GM23248 (cell line): ENCODE results near the gene CCDC32. TPM values are rescaled to one million over a fixed set of nuclear protein-coding genes. Genes with fewer than 3 reads are reported as not detected.

Source experiments
- DNase-seq: peaks from one replicate; pipeline ENCODE4 v3.0.0-alpha.2; 2015
- H2AFZ ChIP-seq: fragments of 200-600 bp; sonication (generic); 2 replicates; pipeline ENCODE4 v1.6.1; 2016; ENCODE audit warnings: antibody characterized with exemption
- H3F3A ChIP-seq: fragments of 200-600 bp; sonication (generic); 2 replicates; pipeline ENCODE4 v1.6.1; 2016; ENCODE audit warnings: mild to moderate bottlenecking, antibody characterized with exemption, mixed run types; ENCODE audit not compliant: insufficient read depth
- H3K27ac ChIP-seq: fragments of 200-600 bp; sonication (generic); 2 replicates; pipeline ENCODE4 v1.5.1; 2016; ENCODE audit warnings: mild to moderate bottlenecking
- H3K27me3 ChIP-seq: fragments of 200-600 bp; sonication (generic); replicated peaks from 2 replicates; pipeline ENCODE4 v1.6.1; 2016; ENCODE audit warnings: mild to moderate bottlenecking; ENCODE audit not compliant: insufficient read depth
- H3K36me3 ChIP-seq: fragments of 200-600 bp; sonication (generic); 2 replicates; pipeline ENCODE4 v1.6.1; 2016; ENCODE audit warnings: low read depth, mild to moderate bottlenecking
- H3K4me1 ChIP-seq: fragments of 200-600 bp; sonication (generic); 2 replicates; pipeline ENCODE4 v1.6.1; 2016; ENCODE audit warnings: mild to moderate bottlenecking; ENCODE audit not compliant: insufficient read depth
- H3K4me2 ChIP-seq: fragments of 200-600 bp; sonication (generic); one replicate; pipeline ENCODE4 v1.6.1; 2016; ENCODE audit warnings: mild to moderate bottlenecking; ENCODE audit not compliant: unreplicated experiment
- H3K4me3 ChIP-seq: fragments of 200-600 bp; sonication (generic); 2 replicates; pipeline ENCODE4 v1.5.1; 2016; ENCODE audit warnings: mild to moderate bottlenecking
- H3K79me2 ChIP-seq: fragments of 200-600 bp; sonication (generic); 2 replicates; pipeline ENCODE4 v1.6.1; 2016; ENCODE audit warnings: mild to moderate bottlenecking; ENCODE audit not compliant: insufficient read depth
- H3K9ac ChIP-seq: fragments of 200-600 bp; sonication (generic); 2 replicates; pipeline ENCODE4 v1.6.1; 2016; ENCODE audit warnings: mild to moderate bottlenecking
- H3K9me2 ChIP-seq: fragments of 200-600 bp; sonication (generic); 2 replicates; pipeline ENCODE4 v1.6.1; 2016; ENCODE audit warnings: mixed run types, mild to moderate bottlenecking, moderate library complexity; ENCODE audit not compliant: insufficient read depth
- H3K9me3 ChIP-seq: fragments of 200-600 bp; sonication (generic); one replicate; pipeline ENCODE4 v1.6.1; 2017; ENCODE audit warnings: low read depth
- H4K20me1 ChIP-seq: fragments of 200-600 bp; sonication (generic); 2 replicates; pipeline ENCODE4 v1.6.0; 2016; ENCODE audit not compliant: insufficient read depth
- EZH2 ChIP-seq: fragments of 200-600 bp; sonication (generic); IDR thresholded peaks from 2 replicates; pipeline ENCODE4 v1.6.1; 2018; ENCODE audit warnings: antibody characterized with exemption, mild to moderate bottlenecking; ENCODE audit not compliant: insufficient read depth, poor library complexity, severe bottlenecking
- EZH2phosphoT487 ChIP-seq: fragments of 200-600 bp; sonication (generic); IDR thresholded peaks from 2 replicates; pipeline ENCODE4 v1.6.1; 2018; ENCODE audit warnings: antibody characterized with exemption, moderate library complexity, mild to moderate bottlenecking, low read depth; ENCODE audit not compliant: insufficient read depth
- whole genome bisulfite sequencing, 2 experiments: methylation state at CpG; one replicate each; pipeline ENCODE4 v1.1.6; 2015 to 2017; ENCODE audit warnings: low lambda C conversion rate in 2 of 2, low coverage in 1 of 2; ENCODE audit errors: missing lambda C conversion rate in 2 of 2; 5-methylcytosine and 5-hydroxymethylcytosine counted together
- in situ Hi-C: fragments of 300-500 bp; cut with MboI; formaldehyde crosslinking; loops from 2 replicates; pipeline ENCODE4 v1.15.0; 2020
- polyA plus RNA-seq: library from polyadenylated mRNA; unstranded; fragments of >200 nt; fragmentation: Nextera tagmentation; extraction: Ambion mirVana; gene quantifications from 2 replicates; pipeline ENCODE4 v1.2.1, GENCODE V29; 2016
- total RNA-seq: library from RNA; depleted of rRNA; stranded (reverse); fragments of >200 nt; shearing (Covaris generic); gene quantifications from 2 replicates; pipeline ENCODE4 v1.2.3, GENCODE V29; 2014

The CCDC32 gene
- total and polyA plus RNA-seq, 2 experiments from 2014 or later: 29.5 to 44.7 TPM

- TF ChIP-seq EZH2: no peak
- TF ChIP-seq EZH2phosphoT487: no peak
- no peak overlapping the region for H2AFZ ChIP-seq
- H3K9me3 ChIP-seq: no peaks in the 10 kb centered on the region
- H3K4me1 ChIP-seq: 0 out of 2 replicates have a peak, but pooled peaks cover 3% of the 10 kb centered on the region
- peaks cover 60% of the 10 kb centered on the region for H3K79me2 ChIP-seq
- no peak overlapping the region for H3K4me3 ChIP-seq
- H3K4me2 ChIP-seq: peak overlapping the region; percentile 96
- peak; percentile 34 for DNase-seq
- no peak overlapping the region for H3K27ac ChIP-seq
- no peaks in the 10 kb centered on the region for H3K9me2 ChIP-seq
- in situ Hi-C loops: no loop called here
- no peaks in the 10 kb centered on the region for H4K20me1 ChIP-seq
- H3K27me3 ChIP-seq: no peaks in the 10 kb centered on the region
- H3K36me3 ChIP-seq: peaks cover 9% of the 10 kb centered on the region; the same call in 1 of the 2 replicates
- no peak overlapping the region for H3K9ac ChIP-seq
- no peaks in the 10 kb centered on the region for H3F3A ChIP-seq
These were observed 1.4 kb downstream of the CCDC32 start for GRCh38 chr15:40563426-40563825.

- TF ChIP-seq EZH2 (no peak), EZH2phosphoT487 (no peak)
- DNase-seq: no peak
- Histone ChIP-seq H3K9me3 (no peaks in the 10 kb centered on the region), H3K9me2 (no peaks in the 10 kb centered on the region), H3F3A (no peaks in the 10 kb centered on the region), H2AFZ (no peak overlapping the region), H3K4me3 (no peak overlapping the region), H4K20me1 (no peaks in the 10 kb centered on the region), H3K27me3 (no peaks in the 10 kb centered on the region), H3K27ac (no peak overlapping the region), H3K4me2 (no peak overlapping the region), H3K36me3 (peaks cover 14% of the 10 kb centered on the region; the same call in 1 of the 2 replicates), H3K79me2 (peaks cover 62% of the 10 kb centered on the region), H3K9ac (no peak overlapping the region), H3K4me1 (0 out of 2 replicates have a peak, but pooled peaks cover 3% of the 10 kb centered on the region)
- in situ Hi-C loops: no loop called here
- 97 to 98% methylated on average over 2 of the region's 2 CpGs for WGBS, 2 experiments
These were observed 2.2 kb downstream of the CCDC32 start for GRCh38 chr15:40562691-40563090.

GRCh38 chr15:40558952-40559742, 5.7 kb downstream of the CCDC32 start:
- no peaks in the 10 kb centered on the region for H3F3A ChIP-seq
- H4K20me1 ChIP-seq: no peaks in the 10 kb centered on the region
- no peaks in the 10 kb centered on the region for H3K27me3 ChIP-seq
- WGBS, 2 experiments: 68 to 71% methylated on average over 6 of the region's 6 CpGs
- DNase-seq: no peak
- H3K79me2 ChIP-seq: peaks cover 63% of the 10 kb centered on the region
- no peak overlapping the region for H3K27ac ChIP-seq
- no peak overlapping the region for H3K4me2 ChIP-seq
- TF ChIP-seq EZH2phosphoT487 (no peak), EZH2 (no peak)
- no peaks in the 10 kb centered on the region for H3K9me2 ChIP-seq
- H2AFZ ChIP-seq: no peak overlapping the region
- no peak overlapping the region for H3K9ac ChIP-seq
- H3K36me3 ChIP-seq: peaks cover 39% of the 10 kb centered on the region
- H3K4me1 ChIP-seq: no peaks in the 10 kb centered on the region
- H3K9me3 ChIP-seq: no peaks in the 10 kb centered on the region
- H3K4me3 ChIP-seq: no peak overlapping the region
- in situ Hi-C loops: no loop called here

- Histone ChIP-seq H3K4me2 (no peak overlapping the region), H3K4me1 (no peaks in the 10 kb centered on the region), H3K27me3 (no peaks in the 10 kb centered on the region), H3K27ac (no peak overlapping the region), H3K9ac (no peak overlapping the region), H2AFZ (no peak overlapping the region), H3K36me3 (peaks cover 32% of the 10 kb centered on the region), H4K20me1 (no peaks in the 10 kb centered on the region), H3K9me3 (no peaks in the 10 kb centered on the region), H3K4me3 (no peak overlapping the region), H3K79me2 (peaks cover 30% of the 10 kb centered on the region), H3K9me2 (no peaks in the 10 kb centered on the region), H3F3A (no peaks in the 10 kb centered on the region)
- TF ChIP-seq EZH2phosphoT487 (no peak), EZH2 (no peak)
- 89 to 96% methylated on average over 2 of the region's 2 CpGs for WGBS, 2 experiments
- in situ Hi-C loops: no loop called here
- no peak for DNase-seq
These were observed 9.0 kb downstream of the CCDC32 start for GRCh38 chr15:40555876-40556275.
